Muscle layer of duodenum (tissue), 2 donors: ENCODE measurements around the gene C1orf53.
"Not testable (repeated sequence)": the region's sequence is repeated elsewhere in the genome, so short reads cannot be mapped to it uniquely, and the experiment has no call there.

Experiments
- H3K27ac ChIP-seq: one replicate; pipeline ENCODE4 v1.7.0; 2013; ENCODE audit warnings: mild to moderate bottlenecking, low read length
- H3K27me3 ChIP-seq: one replicate; pipeline ENCODE4 v1.7.0; 2013; ENCODE audit warnings: low read depth, mild to moderate bottlenecking, control low read depth, low read length
- H3K36me3 ChIP-seq, 2 donors: one replicate each; pipeline ENCODE4 v1.7.0; 2013; ENCODE audit warnings: low read length in 2 of 2, control low read depth in 1 of 2, mild to moderate bottlenecking in 1 of 2; ENCODE audit not compliant: insufficient read depth in 2 of 2, control insufficient read depth in 1 of 2
- H3K4me1 ChIP-seq, 2 donors: one replicate each; pipeline ENCODE4 v1.7.0; 2013; ENCODE audit warnings: low read length in 2 of 2, mild to moderate bottlenecking in 2 of 2, control low read depth in 1 of 2, moderate library complexity in 1 of 2; ENCODE audit not compliant: insufficient read depth in 2 of 2, control insufficient read depth in 1 of 2
- H3K4me3 ChIP-seq, 2 donors: one replicate each; pipeline ENCODE4 v1.7.0; 2013; ENCODE audit warnings: low read length in 2 of 2, low read depth in 1 of 2, mild to moderate bottlenecking in 1 of 2
- H3K9me3 ChIP-seq, 2 donors: one replicate each; pipeline ENCODE4 v1.7.0; 2013; ENCODE audit warnings: low read length in 2 of 2, control low read depth in 1 of 2, mild to moderate bottlenecking in 1 of 2; ENCODE audit not compliant: control insufficient read depth in 1 of 2
- donor health status: healthy.

C1orf53 gene

DNA sequence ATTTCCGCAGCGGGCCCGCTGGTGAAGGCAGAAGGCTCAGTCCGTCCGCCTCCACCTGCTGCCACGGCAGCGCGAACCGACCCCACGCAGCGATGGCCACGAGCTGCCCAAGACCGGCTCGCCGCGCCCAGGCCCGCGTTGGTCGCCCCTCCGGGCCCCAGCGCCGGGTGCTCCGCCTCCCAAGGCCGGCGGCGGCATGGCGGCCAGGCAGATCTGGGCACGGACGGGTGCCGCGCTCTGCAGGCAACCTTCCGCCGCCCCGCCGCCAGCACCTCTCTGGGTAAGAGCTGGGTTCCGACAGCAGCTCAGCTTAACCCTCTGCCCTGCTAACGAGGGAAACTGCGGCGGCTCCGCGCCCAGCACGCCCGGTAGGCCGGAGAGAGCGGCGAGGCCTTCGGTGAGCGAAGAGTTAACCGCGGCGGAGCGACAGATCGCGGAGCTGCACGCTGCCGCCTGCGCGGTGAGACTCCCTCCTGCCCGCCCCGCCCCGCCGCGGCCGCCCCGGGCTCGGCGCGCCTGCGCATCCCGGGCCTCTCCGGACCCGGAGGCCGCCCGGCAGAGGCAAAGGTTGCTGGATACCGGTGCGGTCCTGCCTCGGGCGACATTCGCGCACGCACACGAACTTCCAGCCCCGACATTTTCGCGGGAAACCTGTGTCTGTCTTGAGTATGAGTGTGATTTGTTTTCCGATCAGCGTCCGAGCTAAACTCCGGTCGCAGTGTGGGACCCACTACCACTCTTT, at the start of gene C1orf53:
Gene C1orf53, plus strand, starts transcription at position 177 of the 742 bp plus-strand sequence. Its CDS starts 20 bp downstream, at position 197.
- H3K4me1 ChIP-seq = peaks cover 4 to 5% of the 10 kb centered on the region in 2 donors
- H3K27me3 ChIP-seq = peaks cover 21% of the 10 kb centered on the region
- H3K4me3 ChIP-seq = peak within 1 kb of the TSS; percentile 55 to 76
- peak within 1 kb of the TSS; percentile 81 for H3K27ac ChIP-seq
- H3K36me3 ChIP-seq = no peaks in the 10 kb centered on the region
- H3K9me3 ChIP-seq = no peaks in the 10 kb centered on the region

DNA sequence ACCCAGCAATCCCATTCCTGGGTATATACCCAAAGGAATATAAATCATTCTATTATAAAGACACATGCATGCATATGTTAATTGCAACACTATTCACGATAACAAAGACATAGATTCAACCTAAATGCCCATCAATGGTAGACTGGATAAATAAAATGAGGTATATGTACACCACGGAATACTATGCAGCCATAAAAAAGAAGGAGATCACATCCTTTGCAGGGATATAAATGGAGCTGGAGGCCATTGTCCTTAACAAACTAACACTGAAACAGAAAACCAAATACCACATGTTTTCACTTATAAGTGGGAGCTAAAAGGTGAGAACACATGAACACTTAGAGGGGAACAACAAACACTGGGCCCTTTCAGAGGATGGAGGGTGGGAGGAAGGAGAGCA, 46.7 kb upstream of the C1orf53 start:
- H3K27ac ChIP-seq, H3K9me3 ChIP-seq, H3K27me3 ChIP-seq, H3K4me3 ChIP-seq, H3K36me3 ChIP-seq, H3K4me1 ChIP-seq: not testable (repeated sequence)

DNA sequence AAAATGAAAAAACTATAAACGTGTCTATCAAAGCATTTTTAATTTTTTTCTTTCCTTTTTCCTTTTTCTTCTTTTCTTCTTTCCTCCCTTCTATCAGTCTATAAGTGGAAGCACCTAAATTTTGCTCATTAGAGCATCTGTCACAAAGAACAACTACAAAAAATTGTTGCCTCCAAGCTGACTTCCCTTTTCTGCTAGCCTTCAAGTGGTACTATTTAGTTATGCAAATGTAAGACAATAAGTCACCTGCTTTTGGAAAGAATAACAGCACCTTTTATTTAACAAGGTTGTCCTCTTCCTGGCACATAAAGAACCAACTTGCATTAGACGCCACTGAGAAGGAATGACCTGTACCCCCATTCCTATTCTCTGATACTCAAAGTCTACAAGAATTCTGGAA, 45.0 kb upstream of the C1orf53 start:
- no peaks in the 10 kb centered on the region for H3K9me3 ChIP-seq
- H3K27me3 ChIP-seq = no peaks in the 10 kb centered on the region
- no peak overlapping the region for H3K4me3 ChIP-seq
- no peaks in the 10 kb centered on the region for H3K4me1 ChIP-seq
- H3K36me3 ChIP-seq = no peaks in the 10 kb centered on the region
- no peak overlapping the region for H3K27ac ChIP-seq

DNA sequence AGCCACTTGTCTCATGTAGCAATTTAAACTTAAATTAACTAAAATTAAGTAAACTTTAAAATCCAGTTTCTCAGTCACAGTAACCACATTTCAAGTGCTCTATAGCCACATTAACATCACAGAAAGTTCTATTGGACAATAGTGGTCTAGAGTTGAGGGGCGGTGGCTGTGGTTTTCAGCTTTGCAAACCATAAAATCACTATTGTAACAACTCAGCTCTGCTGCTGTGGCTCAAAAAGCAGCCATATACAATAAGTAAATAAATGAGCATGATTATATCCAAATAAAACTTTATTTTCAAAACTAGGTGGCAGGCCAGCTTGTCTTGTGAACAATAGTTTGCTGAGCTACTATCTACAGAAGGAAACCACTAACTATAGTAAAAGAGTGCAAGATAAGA, 43.4 kb upstream of the C1orf53 start:
- Histone ChIP-seq H3K36me3 (no peaks in the 10 kb centered on the region), H3K4me3 (no peak overlapping the region)

DNA sequence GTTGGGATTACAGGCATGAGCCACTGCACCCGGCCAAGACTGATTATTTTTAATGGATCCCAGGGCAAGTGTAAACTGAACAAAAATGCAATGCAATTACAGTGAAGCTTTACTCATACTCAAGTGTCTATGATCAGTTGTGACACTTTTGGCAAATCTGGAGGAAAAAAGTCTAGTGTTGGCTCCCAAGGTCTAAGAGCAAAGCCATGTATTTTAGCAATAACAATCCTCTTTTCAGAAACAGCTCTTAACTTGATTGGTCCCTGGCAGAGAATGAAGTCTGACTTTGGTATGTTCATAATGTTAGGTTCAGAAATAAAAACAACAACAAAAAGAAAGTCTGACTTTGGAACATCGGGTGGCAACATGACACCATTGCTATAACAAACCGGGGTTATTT, 40.2 kb upstream of the C1orf53 start:
- Histone ChIP-seq H3K4me1 (no peaks in the 10 kb centered on the region), H3K36me3 (no peaks in the 10 kb centered on the region), H3K4me3 (no peak overlapping the region), H3K27me3 (no peaks in the 10 kb centered on the region), H3K27ac (no peak overlapping the region), H3K9me3 (no peaks in the 10 kb centered on the region)

More for the DNA sequence above, 43.4 kb upstream of the C1orf53 start:
- Histone ChIP-seq H3K27ac (no peak overlapping the region), H3K4me1 (no peaks in the 10 kb centered on the region), H3K9me3 (no peaks in the 10 kb centered on the region), H3K27me3 (no peaks in the 10 kb centered on the region)

DNA sequence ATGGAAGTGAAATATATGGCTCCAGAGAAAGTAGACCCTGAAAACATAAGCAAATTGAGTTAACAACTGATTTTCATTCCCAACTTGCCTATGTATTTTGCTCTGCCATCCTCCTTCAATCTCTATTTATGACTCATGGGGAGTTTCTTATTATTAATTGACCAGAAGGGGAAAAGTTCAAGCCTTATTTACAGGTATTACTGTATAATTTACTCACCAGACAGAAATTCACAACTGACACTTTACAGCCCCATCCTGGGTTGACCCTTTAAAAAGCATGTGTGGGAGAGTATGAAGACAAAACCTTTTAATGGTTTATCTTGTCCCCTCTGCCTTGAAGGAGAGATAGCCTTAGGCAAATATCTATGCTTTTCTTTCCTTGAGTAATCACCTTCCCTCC, 39.8 kb upstream of the C1orf53 start:
- H3K4me1 ChIP-seq = no peaks in the 10 kb centered on the region
- no peak overlapping the region for H3K4me3 ChIP-seq
- no peaks in the 10 kb centered on the region for H3K36me3 ChIP-seq
- no peak overlapping the region for H3K27ac ChIP-seq
- no peaks in the 10 kb centered on the region for H3K27me3 ChIP-seq
- H3K9me3 ChIP-seq = no peaks in the 10 kb centered on the region

DNA sequence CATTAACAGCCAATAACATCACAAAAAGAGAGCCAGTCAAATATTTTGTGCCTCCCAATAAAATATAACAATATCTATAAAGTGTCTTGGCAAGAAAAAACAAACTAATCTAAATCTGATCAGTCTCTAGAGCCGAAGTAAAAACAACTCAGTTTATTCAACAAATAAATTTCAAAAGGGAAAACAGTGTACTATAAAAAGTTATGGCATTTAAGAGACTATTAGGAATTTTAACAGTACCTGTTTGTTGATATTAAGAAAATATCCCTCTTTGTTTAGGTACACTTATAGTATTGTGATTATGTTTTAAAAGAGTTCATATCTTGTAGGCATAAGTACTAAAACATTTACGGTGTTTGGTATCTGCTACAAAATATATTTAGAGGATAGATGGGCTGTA, 36.6 kb upstream of the C1orf53 start:
- Histone ChIP-seq H3K4me1 (no peaks in the 10 kb centered on the region), H3K27me3 (no peaks in the 10 kb centered on the region), H3K4me3 (no peak overlapping the region), H3K9me3 (no peaks in the 10 kb centered on the region), H3K36me3 (no peaks in the 10 kb centered on the region), H3K27ac (no peak overlapping the region)

DNA sequence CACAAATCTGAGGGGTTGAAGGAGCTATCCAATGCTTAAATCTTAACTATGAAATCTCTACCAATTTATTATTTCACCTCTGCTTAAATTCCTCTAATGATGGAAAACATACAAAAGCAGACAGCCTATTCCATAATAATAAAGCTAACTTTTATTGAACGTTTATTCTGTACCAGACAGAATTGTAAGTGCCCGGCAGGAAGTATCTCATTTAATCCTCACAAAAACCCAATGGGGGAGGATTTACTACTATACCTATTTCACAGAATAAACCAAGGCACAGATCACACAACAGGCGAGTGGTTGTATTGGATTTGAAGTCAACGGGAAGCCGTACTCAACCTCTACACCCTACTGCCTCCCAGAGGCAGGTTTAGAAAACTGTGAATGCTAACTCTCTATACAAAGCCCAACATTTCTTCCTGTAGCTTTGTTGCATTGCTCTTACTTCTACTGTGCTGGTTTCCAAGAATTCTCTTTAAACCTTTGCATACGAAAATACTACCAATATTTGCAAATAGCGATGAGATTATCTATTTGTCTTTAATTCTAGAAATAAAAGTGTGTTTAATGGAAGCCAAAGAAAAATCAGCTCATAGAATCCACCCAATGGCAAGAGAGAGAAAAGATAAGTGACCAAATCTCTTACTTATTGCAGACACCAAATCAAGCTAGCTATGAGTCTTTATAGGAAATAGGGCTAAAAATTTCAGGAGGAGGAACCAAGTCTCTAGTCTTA, 33.5 kb upstream of the C1orf53 start:
- H3K9me3 ChIP-seq = no peaks in the 10 kb centered on the region
- H3K27ac ChIP-seq = no peak overlapping the region
- no peak overlapping the region for H3K4me3 ChIP-seq
- H3K27me3 ChIP-seq = no peaks in the 10 kb centered on the region
- H3K36me3 ChIP-seq = no peaks in the 10 kb centered on the region
- H3K4me1 ChIP-seq = no peaks in the 10 kb centered on the region

DNA sequence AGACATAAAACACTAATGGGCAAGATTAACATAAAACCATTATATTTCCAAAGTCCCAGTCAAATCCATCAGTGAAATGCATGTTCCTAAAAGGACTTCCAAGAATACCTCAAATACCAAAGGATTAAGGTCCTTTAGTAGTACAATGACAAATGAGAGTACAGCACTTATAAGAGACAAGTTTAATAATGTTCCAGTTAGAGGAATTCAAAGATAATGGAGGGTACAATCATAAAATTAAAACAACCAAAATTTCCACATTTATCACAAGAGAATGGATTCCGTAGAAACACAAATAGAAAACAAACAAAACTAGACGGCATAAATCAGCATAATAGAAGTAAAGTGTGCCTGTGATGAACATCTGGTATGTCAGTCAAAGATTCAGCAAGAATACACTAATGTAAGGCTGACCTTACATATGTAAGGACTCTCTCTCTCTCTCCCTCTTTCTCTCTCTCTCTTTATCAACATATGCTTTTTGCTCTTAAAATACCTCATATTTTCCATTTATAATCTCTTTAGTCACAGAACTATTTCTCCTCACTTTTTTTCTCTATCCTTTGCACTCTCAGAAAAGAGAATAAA, 32.8 kb upstream of the C1orf53 start:
- Histone ChIP-seq H3K4me1 (no peaks in the 10 kb centered on the region), H3K4me3 (no peak overlapping the region), H3K27ac (no peak overlapping the region), H3K36me3 (no peaks in the 10 kb centered on the region), H3K27me3 (no peaks in the 10 kb centered on the region), H3K9me3 (no peaks in the 10 kb centered on the region)

DNA sequence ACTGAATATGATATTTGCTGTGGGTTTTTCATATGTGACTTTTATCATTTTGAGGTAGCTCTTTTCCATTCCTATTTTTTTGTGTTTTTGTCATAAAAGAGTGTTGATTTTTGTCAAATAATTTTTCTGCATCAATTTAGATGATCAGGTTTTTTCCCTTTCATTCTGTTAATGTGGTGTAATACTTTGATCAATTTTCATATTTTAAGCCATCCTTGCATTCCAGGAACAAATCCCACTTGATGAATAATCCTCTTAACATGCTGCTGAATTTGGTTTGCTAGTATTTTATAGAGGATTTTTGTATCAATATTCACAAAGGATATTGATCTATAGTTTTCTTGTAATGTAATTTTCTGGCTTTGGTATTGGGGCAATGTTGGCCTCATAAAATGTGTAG, 25.5 kb upstream of the C1orf53 start:
- Histone ChIP-seq H3K4me1 (no peaks in the 10 kb centered on the region), H3K9me3 (peaks cover 0 to 8% of the 10 kb centered on the region in 2 donors), H3K27me3 (no peaks in the 10 kb centered on the region), H3K36me3 (no peaks in the 10 kb centered on the region), H3K27ac (no peak overlapping the region), H3K4me3 (no peak overlapping the region)

DNA sequence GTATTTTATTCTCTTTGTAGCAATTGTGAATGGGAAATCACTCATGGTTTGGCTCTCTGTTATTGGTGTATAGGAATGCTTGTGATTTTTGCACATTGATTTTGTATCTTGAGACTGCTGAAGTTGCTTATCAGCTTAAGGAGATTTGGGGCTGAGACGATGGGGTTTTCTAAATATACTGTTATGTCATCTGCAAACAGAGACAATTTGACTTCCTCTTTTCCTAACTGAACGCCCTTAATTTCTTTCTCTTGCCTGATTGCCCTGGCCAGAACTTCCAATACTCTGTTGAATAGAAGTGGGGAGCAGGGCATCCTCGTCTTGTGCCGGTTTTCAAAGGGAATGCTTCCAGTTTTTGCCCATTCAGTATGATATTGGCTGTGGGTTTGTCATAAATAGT, 22.0 kb upstream of the C1orf53 start:
- not testable (repeated sequence) for H3K4me1 ChIP-seq, H3K36me3 ChIP-seq, H3K9me3 ChIP-seq, H3K4me3 ChIP-seq, H3K27ac ChIP-seq, H3K27me3 ChIP-seq
